Mesodermal cell (in vitro differentiated cells): ENCODE measurements around the gene PLXNA4.

Source experiments
- H3K27ac ChIP-seq: 2 replicates; pipeline ENCODE4 v1.7.0; 2013; ENCODE audit warnings: mild to moderate bottlenecking, low read depth, low read length, moderate library complexity; ENCODE audit not compliant: severe bottlenecking
- H3K36me3 ChIP-seq: 2 replicates; pipeline ENCODE4 v1.7.1; 2013; ENCODE audit warnings: mild to moderate bottlenecking, low read length, moderate library complexity; ENCODE audit not compliant: control insufficient read depth, insufficient read depth
- H3K4me1 ChIP-seq: one replicate; pipeline ENCODE4 v1.7.1; 2013; ENCODE audit warnings: mild to moderate bottlenecking, low read length; ENCODE audit not compliant: insufficient read depth, control insufficient read depth, poor library complexity, severe bottlenecking
- H3K4me3 ChIP-seq: 2 replicates; pipeline ENCODE4 v1.7.0; 2013; ENCODE audit warnings: low read length, control low read depth, mild to moderate bottlenecking; ENCODE audit not compliant: insufficient read depth, poor library complexity, severe bottlenecking; ENCODE audit errors: extremely low read depth
- H3K9me3 ChIP-seq: 2 replicates; pipeline ENCODE4 v1.7.1; 2013; ENCODE audit warnings: mild to moderate bottlenecking, low read length, moderate library complexity; ENCODE audit not compliant: control insufficient read depth
- WGBS, 2 experiments: methylation state at CpG; one replicate each; pipeline ENCODE4 v1.1.5; 2013; ENCODE audit warnings: missing lambda C conversion rate in 2 of 2; ENCODE audit not compliant: insufficient coverage in 2 of 2; 5-methylcytosine and 5-hydroxymethylcytosine counted together

Gene PLXNA4

DNA sequence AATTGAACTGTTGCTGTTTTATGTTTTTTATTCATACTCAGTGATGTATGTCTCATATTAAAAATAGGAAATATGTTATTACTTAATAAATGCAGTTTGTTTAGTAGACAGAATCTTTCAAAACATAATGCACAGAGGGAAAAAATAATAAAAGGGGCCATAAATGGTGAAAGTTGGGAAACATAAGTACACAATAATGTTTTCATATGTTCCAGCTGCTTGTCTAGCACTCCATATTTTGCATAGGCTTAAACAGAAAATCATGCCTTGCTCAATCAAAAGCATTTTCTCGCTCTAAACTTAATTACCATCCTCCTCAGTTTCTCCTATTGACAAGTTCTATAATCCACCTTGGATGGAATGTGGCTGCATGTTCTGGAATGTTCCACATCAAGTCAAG, 333.2 kb downstream of the PLXNA4 start:
- 100% methylated on average over 1 of the region's 1 CpG; no CpG with 5 or more reads in 1 of the 2 experiments for WGBS, 2 experiments
- H3K4me1 ChIP-seq: peaks cover 6% of the 10 kb centered on the region
- H3K4me3 ChIP-seq: no peak overlapping the region
- no peaks in the 10 kb centered on the region for H3K36me3 ChIP-seq
- H3K27ac ChIP-seq: no peak overlapping the region
- peaks cover 6% of the 10 kb centered on the region for H3K9me3 ChIP-seq

DNA sequence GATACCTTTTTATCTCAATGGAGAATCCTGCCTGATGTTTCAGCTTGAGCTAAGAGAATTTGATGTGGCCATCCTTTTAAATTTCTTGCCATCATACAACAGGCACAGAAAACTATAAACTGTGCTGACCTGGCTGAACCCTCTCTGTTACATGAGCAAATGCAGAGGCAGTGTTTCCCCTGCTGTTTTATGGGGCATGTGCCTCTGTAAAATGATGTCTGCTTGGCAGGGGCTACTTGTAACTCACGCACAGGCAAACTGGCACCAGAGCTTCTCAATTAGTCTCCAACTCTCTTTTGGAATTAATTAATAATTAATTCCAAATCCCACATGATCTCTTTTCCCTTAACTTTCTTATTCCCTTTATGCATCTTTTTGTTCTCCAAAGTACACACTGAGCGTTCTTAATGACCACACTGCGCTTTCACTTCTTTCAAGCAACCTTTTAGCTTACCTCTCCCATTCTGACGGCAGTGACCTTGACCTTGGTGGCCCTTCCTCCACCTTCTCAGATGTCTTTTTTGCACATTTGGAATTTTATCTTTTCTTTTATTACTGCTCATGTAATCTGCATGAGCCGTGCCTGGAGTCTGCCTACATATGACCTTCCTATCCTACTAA, 334.0 kb downstream of the PLXNA4 start:
- no peak overlapping the region for H3K4me3 ChIP-seq
- 90 to 95% methylated on average over 5 of the region's 5 CpGs for WGBS, 2 experiments
- no peak overlapping the region for H3K27ac ChIP-seq
- H3K4me1 ChIP-seq: peaks cover 6% of the 10 kb centered on the region
- peaks cover 6% of the 10 kb centered on the region for H3K9me3 ChIP-seq
- no peaks in the 10 kb centered on the region for H3K36me3 ChIP-seq

DNA sequence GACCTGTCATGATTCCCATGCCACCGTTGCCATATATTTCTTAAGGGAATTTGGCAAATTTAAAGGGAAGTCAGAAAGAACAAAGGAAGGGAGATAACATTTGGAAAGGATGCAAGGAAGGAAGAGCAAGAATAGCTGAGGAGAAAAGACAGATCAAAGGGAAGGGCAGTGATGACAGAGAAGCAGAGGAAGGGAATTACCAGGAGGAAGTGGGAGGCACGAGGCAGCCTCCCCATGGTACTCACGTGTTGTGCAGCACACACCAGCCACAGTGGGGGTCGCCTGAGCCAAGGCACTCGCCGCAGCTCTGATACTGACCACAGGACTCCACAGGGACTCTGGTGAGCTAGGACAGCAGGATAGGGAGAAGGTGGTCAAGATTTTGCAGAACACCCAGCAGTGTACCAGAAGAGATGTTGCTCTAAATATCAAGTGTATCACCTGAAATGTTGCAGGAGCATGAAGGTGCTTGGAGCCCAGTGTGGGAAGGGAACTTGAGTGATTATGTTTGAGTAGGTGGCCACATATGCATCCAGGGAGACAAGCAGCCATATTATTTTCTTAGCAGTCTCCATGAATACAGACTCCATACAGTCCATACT, 335.3 kb downstream of the PLXNA4 start:
- Histone ChIP-seq H3K36me3 (no peaks in the 10 kb centered on the region), H3K27ac (no peak overlapping the region), H3K4me1 (peaks cover 6% of the 10 kb centered on the region), H3K9me3 (peaks cover 6% of the 10 kb centered on the region), H3K4me3 (no peak overlapping the region)
- WGBS, 2 experiments: 73 to 75% methylated on average over 5 of the region's 6 CpGs

DNA sequence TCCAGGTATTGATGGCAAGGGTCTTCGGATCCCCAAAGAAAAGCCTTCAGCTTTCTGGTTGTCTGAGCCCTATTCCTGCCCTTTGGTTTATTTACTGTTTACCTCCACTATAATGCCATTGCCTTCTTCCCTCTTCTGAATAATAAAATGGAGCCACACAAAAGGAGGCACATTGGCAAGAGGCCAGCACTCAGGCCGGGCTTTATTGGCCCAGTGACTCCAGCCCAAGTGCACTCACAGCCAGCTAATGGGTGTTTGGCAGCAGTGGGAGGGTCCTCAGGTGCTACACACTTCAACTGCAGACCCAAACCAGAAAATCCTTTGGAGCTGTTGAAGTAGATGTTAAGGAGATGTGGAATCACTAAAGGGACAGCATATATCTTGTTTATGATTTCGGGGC, 336.0 kb downstream of the PLXNA4 start:
- 73 to 88% methylated on average over 1 to 3 of the region's 3 CpGs for WGBS, 2 experiments

DNA sequence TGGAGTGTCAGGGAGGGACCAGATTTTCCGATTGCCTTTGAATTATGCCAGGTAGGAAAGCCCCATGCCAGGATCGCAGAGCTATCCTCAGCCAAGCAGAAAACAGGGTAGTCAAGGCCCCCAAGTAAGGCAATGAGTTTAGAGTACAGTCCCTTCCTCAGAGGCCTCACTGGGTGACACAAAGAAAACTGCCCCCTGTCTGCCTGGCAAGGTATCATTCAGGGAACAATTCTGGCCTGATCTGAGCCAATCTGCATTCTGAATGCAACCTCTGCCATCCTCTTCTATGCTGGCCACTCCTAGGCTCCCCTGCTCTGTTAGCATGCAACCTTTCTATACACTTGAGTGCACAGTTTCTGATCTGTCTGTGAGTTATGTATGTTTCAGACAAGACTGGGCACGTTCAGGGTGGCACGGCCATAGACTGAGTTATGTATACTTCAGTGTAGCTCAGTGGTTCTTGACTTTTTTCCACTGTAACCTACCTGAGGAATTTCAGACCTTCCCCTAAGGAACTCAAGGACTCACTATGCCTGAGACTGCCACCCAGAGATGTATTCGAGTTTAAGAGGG, 336.8 kb downstream of the PLXNA4 start:
- H3K36me3 ChIP-seq: no peaks in the 10 kb centered on the region
- H3K27ac ChIP-seq: no peak overlapping the region
- H3K4me1 ChIP-seq: peaks cover 6% of the 10 kb centered on the region
- H3K4me3 ChIP-seq: no peak overlapping the region
- WGBS, 2 experiments: 97 to 98% methylated on average over 3 to 4 of the region's 5 CpGs
- H3K9me3 ChIP-seq: no peaks in the 10 kb centered on the region

More for the DNA sequence above, 336.0 kb downstream of the PLXNA4 start:
- Histone ChIP-seq H3K36me3 (no peaks in the 10 kb centered on the region), H3K4me1 (peaks cover 6% of the 10 kb centered on the region), H3K4me3 (no peak overlapping the region), H3K27ac (no peak overlapping the region), H3K9me3 (peaks cover under 1% of the 10 kb centered on the region)

DNA sequence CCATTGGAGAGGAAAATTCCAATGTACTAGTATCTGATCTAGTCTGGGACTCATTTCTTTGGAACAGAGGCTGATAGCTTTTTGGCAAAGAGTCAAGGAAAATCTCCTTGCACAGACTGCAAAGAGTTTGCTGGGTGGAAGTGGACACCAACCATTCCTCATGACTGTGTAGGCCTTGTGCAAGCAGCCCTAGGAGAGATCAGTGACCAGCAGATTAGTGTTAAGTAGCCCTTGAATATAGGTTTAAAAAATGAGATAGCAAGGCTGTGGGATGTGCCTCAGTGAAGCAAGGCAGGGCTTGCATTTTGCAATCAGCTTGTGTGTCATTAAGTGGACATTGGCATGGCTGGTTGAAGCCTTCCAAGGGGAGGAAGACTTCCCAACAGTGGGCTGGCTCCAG, 341.6 kb downstream of the PLXNA4 start:
- no peak overlapping the region for H3K27ac ChIP-seq
- no peaks in the 10 kb centered on the region for H3K9me3 ChIP-seq
- no peaks in the 10 kb centered on the region for H3K36me3 ChIP-seq
- H3K4me1 ChIP-seq: peaks cover 8% of the 10 kb centered on the region
- no peak overlapping the region for H3K4me3 ChIP-seq

DNA sequence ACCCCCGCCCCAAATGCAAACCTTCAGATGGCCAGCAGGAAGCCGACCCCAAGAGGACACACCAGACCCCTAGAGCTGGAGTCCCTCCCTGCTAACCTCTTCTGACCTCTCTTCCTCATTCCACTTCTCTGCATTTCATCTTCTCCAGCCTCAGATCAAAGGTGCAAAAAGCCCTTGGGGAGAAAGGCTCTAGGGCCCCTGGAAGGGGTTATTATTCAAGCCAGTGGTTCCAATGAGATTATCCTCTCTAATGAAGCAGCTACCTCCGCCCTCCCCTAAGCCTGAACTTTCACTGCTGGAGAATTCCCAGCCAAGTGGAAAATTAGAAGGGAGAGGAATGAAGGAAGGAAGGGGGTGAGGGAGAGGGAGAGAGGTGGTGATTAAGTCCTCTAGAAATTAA, 343.9 kb downstream of the PLXNA4 start:
- no peak overlapping the region for H3K4me3 ChIP-seq
- H3K9me3 ChIP-seq: no peaks in the 10 kb centered on the region
- 55 to 100% methylated on average over 1 to 2 of the region's 3 CpGs for WGBS, 2 experiments
- no peak overlapping the region for H3K27ac ChIP-seq
- H3K4me1 ChIP-seq: peaks cover 8% of the 10 kb centered on the region
- no peaks in the 10 kb centered on the region for H3K36me3 ChIP-seq

DNA sequence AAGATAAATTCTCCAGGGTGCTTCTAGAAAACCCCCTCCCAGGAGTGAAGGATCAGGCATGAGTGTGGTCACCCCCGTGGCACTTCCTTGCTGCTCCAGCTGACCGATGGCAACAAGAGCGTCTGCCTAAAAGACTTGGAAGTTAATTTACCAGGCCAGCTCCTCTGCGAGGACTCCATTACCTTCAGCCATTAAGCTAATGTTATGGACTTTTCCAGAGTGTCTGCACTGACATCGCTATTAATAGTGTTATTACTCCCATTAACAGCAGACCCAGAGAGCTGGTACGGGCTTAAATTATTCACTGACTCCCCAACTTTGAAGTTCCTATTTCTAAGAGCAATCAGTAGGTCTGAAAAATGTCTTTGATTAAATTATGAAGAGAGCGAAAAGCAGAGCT, 345.8 kb downstream of the PLXNA4 start:
- Histone ChIP-seq H3K4me3 (no peak overlapping the region), H3K4me1 (peaks cover 8% of the 10 kb centered on the region), H3K36me3 (no peaks in the 10 kb centered on the region), H3K9me3 (no peaks in the 10 kb centered on the region), H3K27ac (no peak overlapping the region)
- WGBS, 2 experiments: 94 to 96% methylated on average over 4 to 5 of the region's 7 CpGs

DNA sequence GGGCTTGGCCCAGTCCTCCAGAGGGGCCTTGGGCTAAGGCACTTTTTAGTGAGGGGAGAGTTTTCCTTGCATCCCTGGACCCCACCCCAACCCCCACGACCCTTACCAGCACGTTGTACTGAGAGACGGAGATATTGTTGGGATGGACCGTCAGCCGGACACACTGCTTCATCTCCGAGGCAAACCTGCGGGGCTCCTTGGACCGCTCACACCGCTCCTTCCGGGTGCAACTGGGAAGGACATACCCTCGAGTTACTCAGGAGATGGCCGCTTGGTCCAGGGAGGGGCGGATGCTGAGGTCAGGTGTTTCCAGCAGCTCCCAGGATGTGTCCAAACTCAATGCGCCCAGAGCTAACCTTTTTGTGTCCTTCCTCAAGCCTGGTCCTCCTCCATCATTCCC, 348.0 kb downstream of the PLXNA4 start:
- no peaks in the 10 kb centered on the region for H3K36me3 ChIP-seq
- 92 to 95% methylated on average over 11 to 14 of the region's 14 CpGs for WGBS, 2 experiments

DNA sequence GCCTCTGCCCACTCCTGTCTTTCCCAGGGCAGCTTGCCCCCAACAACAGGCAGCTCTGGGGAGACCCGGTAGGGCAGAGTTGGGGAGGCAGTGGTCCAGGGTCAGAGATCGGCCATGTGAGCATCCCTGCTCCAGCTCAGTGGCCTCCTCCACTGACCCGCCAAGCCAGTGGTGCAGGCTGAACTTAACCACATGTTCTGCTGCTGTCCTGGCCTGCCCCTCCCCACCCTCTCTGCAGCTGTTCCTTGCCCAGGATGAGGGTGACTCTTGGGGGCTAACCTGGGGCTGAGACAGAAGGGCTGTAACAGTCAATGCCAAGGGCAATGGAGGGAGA, 349.3 kb downstream of the PLXNA4 start:
- Histone ChIP-seq H3K9me3 (no peaks in the 10 kb centered on the region), H3K36me3 (no peaks in the 10 kb centered on the region), H3K4me3 (no peak overlapping the region), H3K4me1 (no peaks in the 10 kb centered on the region), H3K27ac (no peak overlapping the region)
- WGBS, 2 experiments: 51 to 71% methylated on average over 1 to 2 of the region's 3 CpGs

More for the DNA sequence above, 348.0 kb downstream of the PLXNA4 start:
- Histone ChIP-seq H3K9me3 (no peaks in the 10 kb centered on the region), H3K4me1 (peaks cover 8% of the 10 kb centered on the region), H3K4me3 (no peak overlapping the region), H3K27ac (no peak overlapping the region)
